Tibial nerve (tissue), 4 donors: ENCODE results near the gene PFN1.

ENCODE experiments used
- CTCF ChIP-seq, 5 experiments: fragments of 200-600 bp in 3 of 5; fragments of 450-650 bp in 2 of 5; sonication (generic) in 3 of 5; IDR thresholded peaks; one replicate each; pipeline ENCODE4 v1.5.1; 2016 to 2019; ENCODE audit warnings: antibody characterized with exemption in 5 of 5, mild to moderate bottlenecking in 3 of 5, moderate library complexity in 2 of 5
- EP300 ChIP-seq, 2 donors: sonication (generic); formaldehyde crosslinking; IDR thresholded peaks; one replicate each; pipeline ENCODE4 v1.6.1; 2017; ENCODE audit warnings: antibody characterized with exemption in 2 of 2, mild to moderate bottlenecking in 1 of 2
- POLR2A ChIP-seq, 2 donors: fragments of 450-650 bp; IDR thresholded peaks; one replicate each; pipeline ENCODE4 v1.6.1; 2017; ENCODE audit warnings: antibody characterized with exemption in 2 of 2, mild to moderate bottlenecking in 2 of 2, moderate library complexity in 2 of 2

- TF ChIP-seq EP300 (IDR thresholded peaks at IDR 0.05) (no peak), CTCF (IDR thresholded peaks at IDR 0.05) (no peak), POLR2A (IDR thresholded peaks at IDR 0.05) (no peak)
These were observed 21.9 kb upstream of the PFN1 start for GRCh38 chr17:4970273-4970672.
